ENCODE data around the gene GSTA4.
"Not testable (repeated sequence)": the region's sequence is repeated elsewhere in the genome, so short reads cannot be mapped to it uniquely, and the experiment has no call there.

Gene GSTA4

GRCh38 chr6:53014063-53014462, 19.0 kb upstream of the GSTA4 start:
- DNase-seq (ENCODE audit: low read depth), result no peak

GRCh38 chr6:53011979-53012378, 16.9 kb upstream of the GSTA4 start:
- DNase-seq (ENCODE audit: low read depth), result no peak

- DNase-seq (ENCODE audit: low read depth), result no peak
These were observed 15.4 kb upstream of the GSTA4 start for GRCh38 chr6:53010504-53010903.

GRCh38 chr6:53009511-53009910, 14.4 kb upstream of the GSTA4 start:
- no peak for DNase-seq (ENCODE audit: low read depth)

GRCh38 chr6:53009056-53009455, 14.0 kb upstream of the GSTA4 start:
- DNase-seq (ENCODE audit: low read depth), result no peak

- not testable (repeated sequence) for DNase-seq (ENCODE audit: low read depth)
These were observed 13.2 kb upstream of the GSTA4 start for GRCh38 chr6:53008192-53008687.

GRCh38 chr6:53005663-53006250, 10.7 kb upstream of the GSTA4 start:
- no peak for DNase-seq (ENCODE audit: low read depth)

GRCh38 chr6:52999456-52999855, 4.4 kb upstream of the GSTA4 start:
- no peak for DNase-seq (ENCODE audit: low read depth)

- DNase-seq (ENCODE audit: low read depth), result no peak
These were observed 3.5 kb upstream of the GSTA4 start for GRCh38 chr6:52998603-52999002.

GRCh38 chr6:52995913-52996645, 995 bp upstream of the GSTA4 start:
- DNase-seq (ENCODE audit: low read depth), result no peak

GRCh38 chr6:52994839-52995088, 320 bp downstream of the GSTA4 start:
- no peak for DNase-seq (ENCODE audit: low read depth)

GRCh38 chr6:52994031-52994838, 849 bp downstream of the GSTA4 start:
- DNase-seq (ENCODE audit: low read depth), result no peak

GRCh38 chr6:52992980-52993920, 1.8 kb downstream of the GSTA4 start:
- no peak for DNase-seq (ENCODE audit: low read depth)

- no peak for DNase-seq (ENCODE audit: low read depth)
These were observed 4.7 kb downstream of the GSTA4 start for GRCh38 chr6:52990342-52990741.

GRCh38 chr6:52985228-52985627, 9.9 kb downstream of the GSTA4 start:
- no peak for DNase-seq (ENCODE audit: low read depth)

- DNase-seq (ENCODE audit: low read depth), result no peak
These were observed 10.8 kb downstream of the GSTA4 start for GRCh38 chr6:52984247-52984646.

- DNase-seq (ENCODE audit: low read depth), result no peak
These were observed 11.8 kb downstream of the GSTA4 start for GRCh38 chr6:52983159-52983848.

GRCh38 chr6:52982680-52983079, 12.4 kb downstream of the GSTA4 start:
- DNase-seq (ENCODE audit: low read depth), result no peak

- no peak for DNase-seq (ENCODE audit: low read depth)
These were observed 13.7 kb downstream of the GSTA4 start for GRCh38 chr6:52981222-52981900.

- DNase-seq (ENCODE audit: low read depth), result no peak
These were observed 18.5 kb downstream of the GSTA4 start for GRCh38 chr6:52976591-52977035.

GRCh38 chr6:52976149-52976548, 18.9 kb downstream of the GSTA4 start:
- no peak for DNase-seq (ENCODE audit: low read depth)

Measured in stimulated activated CD8-positive, alpha-beta memory T cell treated with anti-CD3 and anti-CD28 coated beads, Interleukin-12 subunit alpha, Interleukin-12 subunit beta, amount 100 ng/mL, for 1 hour (primary cell).